GM19238 (cell line): ENCODE data around the gene CTBP1.

ENCODE experiments used
- DNase-seq: peaks from one replicate; pipeline ENCODE4 v3.0.0; 2011; ENCODE audit warnings: low spot score; ENCODE audit not compliant: insufficient read length

Gene CTBP1

GRCh38 chr4:1211891-1212545, 36.9 kb downstream of the CTBP1 start:
- DNase-seq = no peak

- DNase-seq = no peak
Measured at GRCh38 chr4:1211371-1211770, 37.6 kb downstream of the CTBP1 start.

- no peak for DNase-seq
Measured at GRCh38 chr4:1210971-1211370, 38.0 kb downstream of the CTBP1 start.

- DNase-seq = no peak
Measured at GRCh38 chr4:1210241-1210841, 38.6 kb downstream of the CTBP1 start.

- DNase-seq = no peak
Measured at GRCh38 chr4:1209821-1210220, 39.1 kb downstream of the CTBP1 start.

GRCh38 chr4:1208970-1209704, 39.8 kb downstream of the CTBP1 start:
- DNase-seq = no peak

- DNase-seq = no peak
Measured at GRCh38 chr4:1208266-1208961, 40.5 kb downstream of the CTBP1 start.

- no peak for DNase-seq
Measured at GRCh38 chr4:1207603-1208265, 41.2 kb downstream of the CTBP1 start.

GRCh38 chr4:1207157-1207470, 41.8 kb downstream of the CTBP1 start:
- DNase-seq = no peak

GRCh38 chr4:1206299-1207156, 42.4 kb downstream of the CTBP1 start:
- DNase-seq = no peak

GRCh38 chr4:1205586-1206298, 43.2 kb downstream of the CTBP1 start:
- DNase-seq = no peak

- DNase-seq = no peak
Measured at GRCh38 chr4:1204828-1205585, 43.9 kb downstream of the CTBP1 start.

- no peak for DNase-seq
Measured at GRCh38 chr4:1204286-1204827, 44.6 kb downstream of the CTBP1 start.

- DNase-seq = no peak
Measured at GRCh38 chr4:1203026-1203616, 45.8 kb downstream of the CTBP1 start.

GRCh38 chr4:1202526-1203011, 46.4 kb downstream of the CTBP1 start:
- DNase-seq = no peak

- peak; percentile 71 for DNase-seq
Measured at GRCh38 chr4:1201851-1202525, 46.9 kb downstream of the CTBP1 start.

- DNase-seq = no peak
Measured at GRCh38 chr4:1200425-1201035, 48.4 kb downstream of the CTBP1 start.
